Measurements from ENCODE around the gene RNF213.

GRCh38 chr17:80374039-80374731 is 113.5 kb downstream of the RNF213 start:
- TF ChIP-seq CTCF (IDR thresholded peaks at IDR 0.05) (no peak), POLR2A (IDR thresholded peaks at IDR 0.05) (no peak)
